ENCODE data around the gene TDRD5.

- TF ChIP-seq ZFP30 (CRISPR knock-in tag; IDR thresholded peaks at IDR 0.05): no peak
- TF ChIP-seq GLIS3 (CRISPR knock-in tag; IDR thresholded peaks at IDR 0.05): no peak
- no peak for TF ChIP-seq RARB (CRISPR knock-in tag; IDR thresholded peaks at IDR 0.05)
- no peak for TF ChIP-seq ZNF8 (CRISPR knock-in tag; IDR thresholded peaks at IDR 0.05)
- no peak for TF ChIP-seq ZNF565 (CRISPR knock-in tag; conservative IDR thresholded peaks at IDR 0.05; ENCODE audit: low read depth)
- no peak for TF ChIP-seq ESRRG (CRISPR knock-in tag; IDR thresholded peaks at IDR 0.05)
- no peak for TF ChIP-seq CREB5 (CRISPR knock-in tag; IDR thresholded peaks at IDR 0.05; ENCODE audit: low read depth)
- no peak for TF ChIP-seq PATZ1 (CRISPR knock-in tag; IDR thresholded peaks at IDR 0.05; ENCODE audit: borderline replicate concordance)
- TF ChIP-seq ISL1 (CRISPR knock-in tag; IDR thresholded peaks at IDR 0.05): no peak
- TF ChIP-seq BACH2 (CRISPR knock-in tag; IDR thresholded peaks at IDR 0.05; ENCODE audit: borderline replicate concordance): no peak
- TF ChIP-seq ZFP3 (CRISPR knock-in tag; IDR thresholded peaks at IDR 0.05): no peak
- TF ChIP-seq ARNTL (CRISPR knock-in tag; IDR thresholded peaks at IDR 0.05; ENCODE audit: borderline replicate concordance, low read depth): no peak
Observed at GRCh38 chr1:179663810-179664209, 72.2 kb downstream of the TDRD5 start.

Data from SK-N-SH treated with all-trans-retinoic acid at 6 μM for 48 hours (cell line).